Type B pancreatic cell (in vitro differentiated cells): ENCODE measurements around the gene SRRM1. TPM values are rescaled to one million over a fixed set of nuclear protein-coding genes. Genes with fewer than 3 reads are reported as not detected.

Experiments
- DNase-seq: peaks from one replicate; pipeline ENCODE4 v3.0.0; 2021; ENCODE audit warnings: mixed read lengths; ENCODE audit not compliant: unreplicated experiment; ENCODE audit errors: extremely low spot score
- H3K27ac Mint-ChIP-seq: 2 replicates; pipeline ENCODE4 v1.8.0; 2021; ENCODE audit warnings: mild to moderate bottlenecking, mixed read lengths
- H3K27me3 Mint-ChIP-seq: 2 replicates; pipeline ENCODE4 v1.8.0; 2021; ENCODE audit warnings: mixed read lengths
- H3K36me3 Mint-ChIP-seq: 2 replicates; pipeline ENCODE4 v1.8.0; 2021; ENCODE audit warnings: mixed read lengths
- H3K4me1 Mint-ChIP-seq: one replicate; pipeline ENCODE4 v1.8.0; 2021; ENCODE audit warnings: mixed read lengths; ENCODE audit not compliant: unreplicated experiment
- H3K4me3 Mint-ChIP-seq: 2 replicates; pipeline ENCODE4 v1.8.0; 2021; ENCODE audit warnings: mild to moderate bottlenecking, mixed read lengths
- H3K9me3 Mint-ChIP-seq: 2 replicates; pipeline ENCODE4 v1.8.0; 2021; ENCODE audit warnings: mixed read lengths
- CTCF ChIP-seq: fragments of 200-600 bp; sonication (generic); conservative IDR thresholded peaks from 2 replicates; pipeline ENCODE4 v1.5.0; 2021; ENCODE audit warnings: antibody characterized with exemption, mild to moderate bottlenecking
- total RNA-seq: library from RNA; stranded (reverse); gene quantifications from 2 replicates; pipeline ENCODE4 v1.2.1, GENCODE V29; 2021; ENCODE audit warnings: low replicate concordance

SRRM1 gene
- total RNA-seq, 1 donor from 2014 or later: 168 TPM

- Mint-ChIP-seq H3K9me3 (no peaks in the 10 kb centered on the region), H3K27me3 (peaks cover 5% of the 10 kb centered on the region), H3K27ac (peak overlapping the region; percentile 11), H3K36me3 (no peaks in the 10 kb centered on the region), H3K4me3 (no peak overlapping the region), H3K4me1 (no peaks in the 10 kb centered on the region)
- no peak for DNase-seq
- TF ChIP-seq CTCF: no peak
Measured at GRCh38 chr1:24605534-24606295, 37.4 kb upstream of the SRRM1 start.

- peaks cover 3% of the 10 kb centered on the region for H3K27me3 Mint-ChIP-seq
Measured at GRCh38 chr1:24606296-24606605, 36.9 kb upstream of the SRRM1 start.

DNA sequence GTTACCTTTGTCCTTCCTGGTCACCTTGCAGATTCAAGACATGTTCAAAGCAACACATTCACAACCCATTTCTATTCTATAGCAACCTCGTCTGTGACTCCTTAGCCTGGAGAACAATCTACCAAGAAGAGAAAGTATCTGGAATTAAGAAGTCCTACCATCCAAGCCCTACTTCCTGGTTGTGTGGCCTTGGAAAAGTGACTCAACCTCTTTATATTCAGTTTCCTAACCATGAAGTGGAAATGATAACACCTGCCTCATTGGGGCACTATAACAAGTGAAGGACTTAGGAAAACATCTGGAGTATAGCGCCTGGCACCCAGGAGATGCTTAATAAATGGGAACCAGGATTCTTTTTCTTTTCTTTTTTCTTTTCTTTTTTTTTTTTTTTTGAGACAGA is 36.5 kb upstream of the SRRM1 start:
- H3K27ac Mint-ChIP-seq: peak overlapping the region; percentile 11
- peaks cover 3% of the 10 kb centered on the region for H3K27me3 Mint-ChIP-seq
- DNase-seq: no peak
- H3K4me3 Mint-ChIP-seq: no peak overlapping the region
- no peaks in the 10 kb centered on the region for H3K9me3 Mint-ChIP-seq
- H3K4me1 Mint-ChIP-seq: no peaks in the 10 kb centered on the region
- no peaks in the 10 kb centered on the region for H3K36me3 Mint-ChIP-seq
- no peak for TF ChIP-seq CTCF

More at GRCh38 chr1:24606296-24606605, 36.9 kb upstream of the SRRM1 start:
- H3K36me3 Mint-ChIP-seq: no peaks in the 10 kb centered on the region
- no peak for DNase-seq
- TF ChIP-seq CTCF: no peak
- no peaks in the 10 kb centered on the region for H3K4me1 Mint-ChIP-seq
- H3K4me3 Mint-ChIP-seq: no peak overlapping the region
- H3K27ac Mint-ChIP-seq: peak overlapping the region; percentile 11
- no peaks in the 10 kb centered on the region for H3K9me3 Mint-ChIP-seq

GRCh38 chr1:24609949-24610517 is 33.1 kb upstream of the SRRM1 start:
- H3K27me3 Mint-ChIP-seq: peaks cover 3% of the 10 kb centered on the region
- H3K27ac Mint-ChIP-seq: peak overlapping the region; percentile 55

GRCh38 chr1:24619376-24619775 is 23.7 kb upstream of the SRRM1 start:
- peaks cover 10% of the 10 kb centered on the region for H3K4me1 Mint-ChIP-seq
- TF ChIP-seq CTCF: no peak
- no peak overlapping the region for H3K27ac Mint-ChIP-seq
- DNase-seq: no peak
- no peak overlapping the region for H3K4me3 Mint-ChIP-seq
- no peaks in the 10 kb centered on the region for H3K36me3 Mint-ChIP-seq
- peaks cover 8% of the 10 kb centered on the region for H3K27me3 Mint-ChIP-seq
- no peaks in the 10 kb centered on the region for H3K9me3 Mint-ChIP-seq

More at GRCh38 chr1:24609949-24610517, 33.1 kb upstream of the SRRM1 start:
- H3K36me3 Mint-ChIP-seq: no peaks in the 10 kb centered on the region
- H3K4me3 Mint-ChIP-seq: no peak overlapping the region
- H3K9me3 Mint-ChIP-seq: no peaks in the 10 kb centered on the region
- no peak for DNase-seq
- no peaks in the 10 kb centered on the region for H3K4me1 Mint-ChIP-seq
- TF ChIP-seq CTCF: no peak
